Activated B cell treated with CpG ODN at 0.5 μM for 24 hours (primary cell): ENCODE measurements around the gene RAD9B. TPM values are rescaled to one million over a fixed set of nuclear protein-coding genes. Genes with fewer than 3 reads are reported as not detected.

Experiments used
- ATAC-seq: fragments of 200-7000 bp; cut with Tn5 transposase; one replicate; pipeline ENCODE4 v1.10.0; 2021; ENCODE audit warnings: low read depth, mild to moderate bottlenecking, moderate library complexity
- CTCF ChIA-PET: fragments of 350-600 bp; sonication (Branson Sonifier 250); formaldehyde crosslinking; loops from one replicate; lab custom pipeline; 2021; ENCODE audit warnings: antibody characterized with exemption; lab: Charles Lee
- POLR2A ChIA-PET: fragments of 350-600 bp; sonication (Branson Sonifier 250); formaldehyde crosslinking; loops from one replicate; lab custom pipeline; 2021; ENCODE audit warnings: antibody characterized with exemption; lab: Charles Lee
- DNase-seq: peaks from one replicate; pipeline ENCODE4 v3.0.0; 2022
- H3K27ac Mint-ChIP-seq: one replicate; pipeline ENCODE4 v1.8.0; 2020; ENCODE audit warnings: mixed read lengths
- H3K27me3 Mint-ChIP-seq: one replicate; pipeline ENCODE4 v1.8.0; 2021; ENCODE audit warnings: mixed read lengths
- H3K36me3 Mint-ChIP-seq: one replicate; pipeline ENCODE4 v1.8.0; 2021; ENCODE audit warnings: low read depth, mixed read lengths
- H3K4me1 Mint-ChIP-seq: one replicate; pipeline ENCODE4 v1.8.0; 2021; ENCODE audit warnings: mixed read lengths
- H3K4me3 Mint-ChIP-seq: one replicate; pipeline ENCODE4 v1.8.0; 2020; ENCODE audit warnings: mild to moderate bottlenecking, mixed read lengths
- H3K9me3 Mint-ChIP-seq: one replicate; pipeline ENCODE4 v1.8.0; 2020; ENCODE audit warnings: mixed read lengths
- CTCF ChIP-seq: fragments of 200-600 bp; IDR thresholded peaks from one replicate; pipeline ENCODE4 v1.8.0; 2022; ENCODE audit warnings: antibody characterized with exemption, mild to moderate bottlenecking
- intact Hi-C: fragments of 100-400 bp; cut with micrococcal nuclease; formaldehyde crosslinking; loops from one replicate; pipeline ENCODE4 v1.15.1; 2024
- total RNA-seq: library from RNA; stranded (reverse); gene quantifications from 2 replicates; pipeline ENCODE4 v1.2.3, GENCODE V29; 2022

The RAD9B gene
- total RNA-seq, 1 donor from 2014 or later, result 1.2 TPM

GRCh38 chr12:110550981-110551380, 48.9 kb downstream of the RAD9B start:
- Mint-ChIP-seq H3K27ac (no peak overlapping the region), H3K4me1 (peaks cover 34% of the 10 kb centered on the region), H3K27me3 (no peaks in the 10 kb centered on the region), H3K4me3 (no peak overlapping the region), H3K9me3 (no peaks in the 10 kb centered on the region), H3K36me3 (peaks cover 55% of the 10 kb centered on the region)
- ChIA-PET POLR2A (no interaction called here), CTCF (interaction anchor here (1.2 to 4.7 kb wide), 7 partner anchors 11 to 276 kb away, joined by 3 to 104 read pairs (median 6); partner anchors contain the start of gene ARPC3)
- TF ChIP-seq CTCF, result no peak
- DNase-seq, result no peak
- intact Hi-C loops, result no loop called here
- ATAC-seq, result no peak

Other genes starting within 250 kb of the RAD9B start
- gene ATP2A2, start 221.1 kb upstream of the RAD9B start, total RNA-seq, result 94.8 and 100 TPM in 2 replicates
- gene ANAPC7, start 98.6 kb upstream of the RAD9B start, total RNA-seq, result 69.8 and 76.2 TPM in 2 replicates
- gene ARPC3, start 52.0 kb upstream of the RAD9B start, total RNA-seq, result 435 and 459 TPM in 2 replicates
- 17.0 and 19.0 TPM in 2 replicates for gene GPN3, start 34.1 kb upstream of the RAD9B start, total RNA-seq
- gene FAM216A, start 33.5 kb upstream of the RAD9B start, total RNA-seq, result 9.7 and 9.9 TPM in 2 replicates
- gene VPS29, start 220 bp upstream of the RAD9B start, total RNA-seq, result 99.6 and 117 TPM in 2 replicates
- 34.5 and 40.8 TPM in 2 replicates for gene PPTC7, start 81.0 kb downstream of the RAD9B start, total RNA-seq
- 22.4 and 29.5 TPM in 2 replicates for gene TCTN1, start 111.8 kb downstream of the RAD9B start, total RNA-seq
- 80.7 and 83.9 TPM in 2 replicates for gene HVCN1, start 186.8 kb downstream of the RAD9B start, total RNA-seq
- 148 and 152 TPM in 2 replicates for gene PPP1CC, start 240.6 kb downstream of the RAD9B start, total RNA-seq